Skeletal muscle tissue (tissue), 4 donors: ENCODE data around the gene SMPDL3B. TPM values are rescaled to one million over a fixed set of nuclear protein-coding genes. Genes with fewer than 3 reads are reported as not detected.

Source experiments
- H3K27ac ChIP-seq: one replicate; pipeline ENCODE4 v1.7.0; 2013; ENCODE audit warnings: mild to moderate bottlenecking, low read depth, low read length, inconsistent platforms
- H3K27me3 ChIP-seq, 3 donors: one replicate each; pipeline ENCODE4 v1.7.0; 2013; ENCODE audit warnings: low read length in 3 of 3; ENCODE audit not compliant: control insufficient read depth in 3 of 3, insufficient read depth in 3 of 3
- H3K36me3 ChIP-seq, 3 donors: one replicate each; pipeline ENCODE4 v1.7.0; 2013; ENCODE audit warnings: low read length in 3 of 3; ENCODE audit not compliant: control insufficient read depth in 3 of 3, insufficient read depth in 3 of 3
- H3K4me1 ChIP-seq, 3 donors: one replicate each; pipeline ENCODE4 v1.7.0; 2013; ENCODE audit warnings: low read length in 3 of 3, mild to moderate bottlenecking in 3 of 3; ENCODE audit not compliant: control insufficient read depth in 3 of 3, insufficient read depth in 3 of 3
- H3K4me3 ChIP-seq, 3 donors: one replicate each; pipeline ENCODE4 v1.7.0; 2013; ENCODE audit warnings: low read length in 3 of 3
- H3K9ac ChIP-seq, 3 donors: one replicate each; pipeline ENCODE4 v1.7.0; 2013; ENCODE audit warnings: low read length in 3 of 3, mild to moderate bottlenecking in 3 of 3, moderate library complexity in 2 of 3, low read depth in 1 of 3
- H3K9me3 ChIP-seq, 3 donors: one replicate each; pipeline ENCODE4 v1.7.0; 2013; ENCODE audit warnings: low read length in 3 of 3; ENCODE audit not compliant: control insufficient read depth in 3 of 3
- total RNA-seq: library from RNA; depleted of rRNA; stranded (reverse); fragments of >200 nt; gene quantifications from one replicate; pipeline ENCODE4 v1.2.3, GENCODE V29; 2014
- donor health status: Osteomylitis.

SMPDL3B gene
- total RNA-seq, 1 donor from 2014 or later: not detected

GRCh38 chr1:27967106-27967883 is 32.5 kb downstream of the SMPDL3B start:
- peaks cover 18 to 28% (median 25%) of the 10 kb centered on the region in 3 donors for H3K36me3 ChIP-seq
- H3K27ac ChIP-seq: no peak overlapping the region
- no peaks in the 10 kb centered on the region for H3K27me3 ChIP-seq
- H3K4me1 ChIP-seq: peaks cover 6 to 12% (median 9%) of the 10 kb centered on the region in 3 donors
- no peak overlapping the region for H3K4me3 ChIP-seq
- H3K9ac ChIP-seq: no peak overlapping the region
- no peaks in the 10 kb centered on the region for H3K9me3 ChIP-seq

- peaks cover 22 to 28% (median 25%) of the 10 kb centered on the region in 3 donors for H3K36me3 ChIP-seq
- H3K4me1 ChIP-seq: peaks cover 6 to 14% (median 9%) of the 10 kb centered on the region in 3 donors
- H3K9me3 ChIP-seq: no peaks in the 10 kb centered on the region
- no peaks in the 10 kb centered on the region for H3K27me3 ChIP-seq
- no peak overlapping the region for H3K4me3 ChIP-seq
- H3K27ac ChIP-seq: peak overlapping the region; percentile 31
- no peak overlapping the region for H3K9ac ChIP-seq
These were observed 33.2 kb downstream of the SMPDL3B start for GRCh38 chr1:27967884-27968466.

GRCh38 chr1:27968692-27969091 is 33.9 kb downstream of the SMPDL3B start:
- Histone ChIP-seq H3K9ac (no peak overlapping the region), H3K36me3 (peaks cover 22 to 28% (median 25%) of the 10 kb centered on the region in 3 donors), H3K27ac (peak overlapping the region; percentile 31), H3K27me3 (no peaks in the 10 kb centered on the region), H3K4me3 (no peak overlapping the region), H3K4me1 (peaks cover 6 to 14% (median 9%) of the 10 kb centered on the region in 3 donors), H3K9me3 (no peaks in the 10 kb centered on the region)

- Histone ChIP-seq H3K9me3 (no peaks in the 10 kb centered on the region), H3K36me3 (peaks cover 20 to 23% (median 20%) of the 10 kb centered on the region in 3 donors), H3K4me3 (no peak overlapping the region), H3K4me1 (peaks cover 6 to 14% (median 9%) of the 10 kb centered on the region in 3 donors), H3K27me3 (no peaks in the 10 kb centered on the region), H3K9ac (no peak overlapping the region), H3K27ac (peak overlapping the region; percentile 49)
These were observed 35.6 kb downstream of the SMPDL3B start for GRCh38 chr1:27970401-27970800.

GRCh38 chr1:27971674-27972073 is 36.9 kb downstream of the SMPDL3B start:
- H3K4me1 ChIP-seq: peaks cover 6 to 14% (median 9%) of the 10 kb centered on the region in 3 donors
- no peaks in the 10 kb centered on the region for H3K9me3 ChIP-seq
- H3K4me3 ChIP-seq: no peak overlapping the region
- no peak overlapping the region for H3K27ac ChIP-seq
- H3K27me3 ChIP-seq: no peaks in the 10 kb centered on the region
- peaks cover 12 to 20% (median 15%) of the 10 kb centered on the region in 3 donors for H3K36me3 ChIP-seq
- no peak overlapping the region for H3K9ac ChIP-seq

GRCh38 chr1:27972141-27972540 is 37.3 kb downstream of the SMPDL3B start:
- Histone ChIP-seq H3K27me3 (no peaks in the 10 kb centered on the region), H3K9ac (no peak overlapping the region), H3K36me3 (peaks cover 8 to 19% (median 14%) of the 10 kb centered on the region in 3 donors), H3K4me1 (peaks cover 6 to 14% (median 9%) of the 10 kb centered on the region in 3 donors), H3K27ac (no peak overlapping the region), H3K4me3 (no peak overlapping the region), H3K9me3 (no peaks in the 10 kb centered on the region)

GRCh38 chr1:27973771-27974416 is 39.1 kb downstream of the SMPDL3B start:
- Histone ChIP-seq H3K27ac (no peak overlapping the region), H3K4me1 (peaks cover 6 to 11% (median 9%) of the 10 kb centered on the region in 3 donors), H3K27me3 (no peaks in the 10 kb centered on the region), H3K9me3 (no peaks in the 10 kb centered on the region), H3K4me3 (no peak overlapping the region), H3K9ac (no peak overlapping the region), H3K36me3 (peaks cover 0 to 23% (median 16%) of the 10 kb centered on the region in 3 donors)

- no peak overlapping the region for H3K4me3 ChIP-seq
- H3K27ac ChIP-seq: no peak overlapping the region
- H3K9ac ChIP-seq: no peak overlapping the region
- H3K9me3 ChIP-seq: no peaks in the 10 kb centered on the region
- peaks cover 6 to 11% (median 9%) of the 10 kb centered on the region in 3 donors for H3K4me1 ChIP-seq
- peaks cover 0 to 23% (median 16%) of the 10 kb centered on the region in 3 donors for H3K36me3 ChIP-seq
- no peaks in the 10 kb centered on the region for H3K27me3 ChIP-seq
These were observed 39.6 kb downstream of the SMPDL3B start for GRCh38 chr1:27974417-27974781.

- no peak overlapping the region for H3K4me3 ChIP-seq
- no peak overlapping the region for H3K27ac ChIP-seq
- peaks cover 0 to 2% (median 0%) of the 10 kb centered on the region in 3 donors for H3K4me1 ChIP-seq
- peaks cover 0 to 17% (median 9%) of the 10 kb centered on the region in 3 donors for H3K36me3 ChIP-seq
- no peaks in the 10 kb centered on the region for H3K27me3 ChIP-seq
- no peak overlapping the region for H3K9ac ChIP-seq
- no peaks in the 10 kb centered on the region for H3K9me3 ChIP-seq
These were observed 44.5 kb downstream of the SMPDL3B start for GRCh38 chr1:27979151-27979858.
